ENCODE data around the gene TULP4.

DNA sequence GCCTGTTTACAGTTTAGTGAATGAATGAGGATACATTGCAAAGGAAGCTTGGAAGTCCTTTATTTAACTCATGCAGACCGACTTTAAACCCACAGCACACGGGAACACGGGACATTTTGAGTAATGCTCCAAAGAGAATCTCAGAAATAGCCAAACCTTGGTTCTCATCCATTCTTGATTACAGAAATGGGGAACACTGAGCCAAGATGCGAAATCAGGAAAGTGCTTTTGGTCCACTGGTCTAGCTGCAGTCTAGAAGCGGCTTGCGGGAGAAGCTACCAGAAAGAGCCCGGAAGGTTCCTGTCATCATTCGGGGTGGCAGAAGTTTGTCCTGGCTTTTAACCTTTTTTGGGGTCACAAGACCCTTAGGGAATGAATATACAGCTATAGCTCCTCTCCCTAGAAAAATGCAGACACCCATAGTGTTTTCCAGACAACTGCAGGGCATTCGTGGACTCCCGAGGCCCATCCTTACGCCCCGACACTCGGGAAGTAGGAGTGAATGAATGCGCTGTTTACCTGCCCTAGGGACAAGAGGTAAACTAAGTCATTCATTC, 247.2 kb downstream of the TULP4 start:
- TF ChIP-seq EZH2 (IDR thresholded peaks at IDR 0.05; ENCODE audit: low read length, missing control alignments) = no peak
- TF ChIP-seq, protein P1, sequence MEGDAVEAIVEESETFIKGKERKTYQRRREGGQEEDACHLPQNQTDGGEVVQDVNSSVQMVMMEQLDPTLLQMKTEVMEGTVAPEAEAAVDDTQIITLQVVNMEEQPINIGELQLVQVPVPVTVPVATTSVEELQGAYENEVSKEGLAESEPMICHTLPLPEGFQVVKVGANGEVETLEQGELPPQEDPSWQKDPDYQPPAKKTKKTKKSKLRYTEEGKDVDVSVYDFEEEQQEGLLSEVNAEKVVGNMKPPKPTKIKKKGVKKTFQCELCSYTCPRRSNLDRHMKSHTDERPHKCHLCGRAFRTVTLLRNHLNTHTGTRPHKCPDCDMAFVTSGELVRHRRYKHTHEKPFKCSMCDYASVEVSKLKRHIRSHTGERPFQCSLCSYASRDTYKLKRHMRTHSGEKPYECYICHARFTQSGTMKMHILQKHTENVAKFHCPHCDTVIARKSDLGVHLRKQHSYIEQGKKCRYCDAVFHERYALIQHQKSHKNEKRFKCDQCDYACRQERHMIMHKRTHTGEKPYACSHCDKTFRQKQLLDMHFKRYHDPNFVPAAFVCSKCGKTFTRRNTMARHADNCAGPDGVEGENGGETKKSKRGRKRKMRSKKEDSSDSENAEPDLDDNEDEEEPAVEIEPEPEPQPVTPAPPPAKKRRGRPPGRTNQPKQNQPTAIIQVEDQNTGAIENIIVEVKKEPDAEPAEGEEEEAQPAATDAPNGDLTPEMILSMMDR (conservative IDR thresholded peaks at IDR 0.05 in 1 of 2, IDR thresholded peaks at IDR 0.05 in 1 of 2; ENCODE audit: low read depth in 1 of 2, low read length in 2 of 2) = no peak

Measured in fibroblast of lung (primary cell).